ENCODE measurements around the gene FREM1. TPM values are rescaled to one million over a fixed set of nuclear protein-coding genes. Genes with fewer than 3 reads are reported as not detected.

FREM1 gene
- total RNA-seq, 2 donors from 2014 or later, result 2.2 to 2.4 TPM

DNA sequence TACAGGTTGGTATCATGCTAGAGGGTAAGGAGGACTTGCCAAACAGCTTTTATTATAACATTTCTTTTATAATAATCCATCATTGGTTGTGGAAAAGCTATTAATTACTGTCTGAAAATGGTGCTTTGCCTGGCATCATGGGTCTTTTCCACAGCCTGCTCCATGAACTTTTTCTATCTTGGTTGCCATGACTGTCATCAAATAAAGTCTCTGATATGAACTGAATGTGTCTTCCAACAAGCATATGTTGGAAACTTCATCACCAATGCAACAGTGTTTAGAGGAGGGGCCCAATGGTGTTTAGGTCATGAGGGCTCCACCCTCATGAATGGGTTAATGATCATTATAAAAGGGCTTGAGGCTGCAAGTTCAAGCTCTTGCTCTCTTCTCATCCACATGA is 81.0 kb downstream of the FREM1 start:
- Histone ChIP-seq H3K4me3 (no peak overlapping the region), H3K36me3 (no peaks in the 10 kb centered on the region), H3K27me3 (no peaks in the 10 kb centered on the region), H3K4me1 (no peaks in the 10 kb centered on the region), H3K27ac (no peak overlapping the region), H3K9me3 (no peaks in the 10 kb centered on the region)
- TF ChIP-seq, protein P1, sequence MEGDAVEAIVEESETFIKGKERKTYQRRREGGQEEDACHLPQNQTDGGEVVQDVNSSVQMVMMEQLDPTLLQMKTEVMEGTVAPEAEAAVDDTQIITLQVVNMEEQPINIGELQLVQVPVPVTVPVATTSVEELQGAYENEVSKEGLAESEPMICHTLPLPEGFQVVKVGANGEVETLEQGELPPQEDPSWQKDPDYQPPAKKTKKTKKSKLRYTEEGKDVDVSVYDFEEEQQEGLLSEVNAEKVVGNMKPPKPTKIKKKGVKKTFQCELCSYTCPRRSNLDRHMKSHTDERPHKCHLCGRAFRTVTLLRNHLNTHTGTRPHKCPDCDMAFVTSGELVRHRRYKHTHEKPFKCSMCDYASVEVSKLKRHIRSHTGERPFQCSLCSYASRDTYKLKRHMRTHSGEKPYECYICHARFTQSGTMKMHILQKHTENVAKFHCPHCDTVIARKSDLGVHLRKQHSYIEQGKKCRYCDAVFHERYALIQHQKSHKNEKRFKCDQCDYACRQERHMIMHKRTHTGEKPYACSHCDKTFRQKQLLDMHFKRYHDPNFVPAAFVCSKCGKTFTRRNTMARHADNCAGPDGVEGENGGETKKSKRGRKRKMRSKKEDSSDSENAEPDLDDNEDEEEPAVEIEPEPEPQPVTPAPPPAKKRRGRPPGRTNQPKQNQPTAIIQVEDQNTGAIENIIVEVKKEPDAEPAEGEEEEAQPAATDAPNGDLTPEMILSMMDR (IDR thresholded peaks at IDR 0.05), result no peak
- no peak for DNase-seq (ENCODE audit: low spot score)

DNA sequence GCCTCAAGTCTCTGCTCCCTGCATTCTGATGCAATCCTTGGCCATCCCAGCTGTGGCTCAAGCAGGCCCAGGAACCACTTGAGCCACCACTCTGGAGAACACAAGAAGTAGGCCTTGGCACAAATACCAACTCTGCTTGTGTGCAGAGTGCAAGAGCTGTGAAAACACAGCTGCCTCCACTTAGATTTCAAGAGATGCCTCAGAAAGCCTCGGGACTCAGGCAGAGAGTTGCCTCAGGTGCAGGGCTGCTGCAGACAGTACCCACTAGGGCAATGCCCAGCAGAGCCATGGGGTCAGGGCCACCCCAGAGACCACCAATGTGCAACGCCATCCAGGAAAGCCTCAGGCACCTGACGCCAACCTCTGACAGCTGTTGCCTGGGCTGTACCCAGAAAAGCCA is 82.4 kb downstream of the FREM1 start:
- H3K27me3 ChIP-seq, result no peaks in the 10 kb centered on the region
- H3K4me1 ChIP-seq, result no peaks in the 10 kb centered on the region
- TF ChIP-seq, protein P1 (IDR thresholded peaks at IDR 0.05), result no peak
- no peak overlapping the region for H3K4me3 ChIP-seq
- no peaks in the 10 kb centered on the region for H3K9me3 ChIP-seq
- no peak overlapping the region for H3K27ac ChIP-seq
- no peak for DNase-seq (ENCODE audit: low spot score)
- no peaks in the 10 kb centered on the region for H3K36me3 ChIP-seq

DNA sequence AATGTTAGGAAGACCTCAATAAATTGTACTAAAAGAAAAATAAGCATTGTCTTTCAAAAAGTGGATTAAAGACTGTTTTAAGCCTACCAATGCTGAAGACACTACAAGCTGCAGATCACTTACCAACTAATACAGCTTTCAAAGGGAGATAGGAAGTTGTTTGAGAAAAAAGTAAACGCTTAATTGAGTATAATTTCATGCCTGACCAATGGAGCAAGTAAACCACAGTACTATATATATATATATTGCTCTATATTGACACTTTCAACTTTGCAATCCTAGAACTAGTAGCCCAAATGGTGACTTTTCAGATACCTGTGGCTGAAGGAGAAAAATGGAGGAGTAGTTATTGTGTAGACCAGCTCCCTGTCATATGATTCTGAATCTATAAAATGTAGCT is 85.7 kb downstream of the FREM1 start:
- no peak for DNase-seq (ENCODE audit: low spot score)
- TF ChIP-seq, protein P1 (IDR thresholded peaks at IDR 0.05), result no peak
- Histone ChIP-seq H3K9me3 (no peaks in the 10 kb centered on the region), H3K27ac (no peak overlapping the region), H3K27me3 (no peaks in the 10 kb centered on the region), H3K4me3 (no peak overlapping the region), H3K4me1 (no peaks in the 10 kb centered on the region), H3K36me3 (no peaks in the 10 kb centered on the region)

DNA sequence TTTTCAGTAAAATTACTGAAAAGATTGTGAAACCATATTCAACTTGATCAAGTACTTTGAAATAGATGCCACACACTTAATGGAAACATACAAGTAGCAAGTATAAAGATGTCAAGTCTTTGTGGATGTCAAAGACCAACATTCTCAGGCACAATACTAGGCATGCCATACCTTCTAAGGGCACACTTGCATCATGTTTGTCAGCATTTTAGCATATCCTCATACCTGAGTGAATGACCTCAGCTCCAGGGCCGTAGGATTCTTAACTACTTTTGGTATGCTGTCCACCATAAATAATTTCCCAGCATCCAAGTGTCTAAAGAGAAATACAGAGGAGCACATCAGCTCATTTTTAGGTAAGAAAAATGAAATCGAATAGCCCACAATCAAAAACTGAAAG is 86.4 kb downstream of the FREM1 start:
- DNase-seq (ENCODE audit: low spot score), result no peak
- no peaks in the 10 kb centered on the region for H3K27me3 ChIP-seq
- H3K4me3 ChIP-seq, result no peak overlapping the region
- TF ChIP-seq, protein P1 (IDR thresholded peaks at IDR 0.05), result no peak
- H3K27ac ChIP-seq, result no peak overlapping the region
- no peaks in the 10 kb centered on the region for H3K9me3 ChIP-seq
- no peaks in the 10 kb centered on the region for H3K4me1 ChIP-seq
- no peaks in the 10 kb centered on the region for H3K36me3 ChIP-seq

DNA sequence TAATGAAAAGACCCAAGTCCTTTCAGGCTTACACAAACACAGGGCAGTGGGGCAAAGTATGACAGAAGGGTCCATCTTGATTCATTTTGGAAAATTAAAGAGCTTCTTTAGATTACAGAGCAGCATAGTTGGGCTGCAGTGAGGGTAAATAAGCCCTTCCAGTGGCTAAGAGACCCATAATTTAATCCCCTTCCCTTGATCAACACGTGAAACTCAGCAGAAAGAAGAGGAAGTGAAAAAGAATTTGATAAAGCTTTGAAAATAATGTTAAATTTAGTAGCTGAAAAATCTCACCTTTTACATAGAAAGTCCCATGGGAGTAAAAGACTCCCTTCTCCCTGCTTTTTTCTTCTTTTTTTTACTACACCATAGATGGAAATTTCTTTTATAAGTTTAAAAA is 87.6 kb downstream of the FREM1 start:
- TF ChIP-seq, protein P1 (IDR thresholded peaks at IDR 0.05), result no peak
- H3K36me3 ChIP-seq, result no peaks in the 10 kb centered on the region

DNA sequence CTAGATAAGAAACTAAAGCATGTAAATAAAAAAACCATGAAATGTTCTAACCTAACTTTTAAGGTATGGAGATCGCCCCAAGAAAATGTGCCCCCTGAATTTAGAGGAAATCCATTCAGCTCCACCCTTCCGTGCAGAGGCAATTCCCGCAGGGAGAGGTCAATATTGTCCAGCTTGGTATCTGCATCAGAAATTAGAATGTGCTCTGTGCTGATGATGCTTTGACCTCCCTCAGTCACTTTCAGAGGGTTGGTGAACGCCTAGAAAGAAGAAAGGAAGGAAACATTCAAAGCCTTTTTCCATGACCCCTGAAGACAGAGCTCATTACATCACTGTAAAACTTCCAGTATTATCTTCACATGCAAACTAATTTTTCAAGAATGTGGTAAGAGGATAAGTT is 91.0 kb downstream of the FREM1 start:
- TF ChIP-seq, protein P1 (IDR thresholded peaks at IDR 0.05), result no peak
- H3K27ac ChIP-seq, result no peak overlapping the region
- no peaks in the 10 kb centered on the region for H3K4me1 ChIP-seq
- no peaks in the 10 kb centered on the region for H3K27me3 ChIP-seq
- H3K4me3 ChIP-seq, result no peak overlapping the region
- DNase-seq (ENCODE audit: low spot score), result no peak
- no peaks in the 10 kb centered on the region for H3K9me3 ChIP-seq
- H3K36me3 ChIP-seq, result no peaks in the 10 kb centered on the region

More for the DNA sequence above, 87.6 kb downstream of the FREM1 start:
- Histone ChIP-seq H3K4me1 (no peaks in the 10 kb centered on the region), H3K27ac (no peak overlapping the region), H3K9me3 (no peaks in the 10 kb centered on the region), H3K27me3 (no peaks in the 10 kb centered on the region), H3K4me3 (no peak overlapping the region)
- no peak for DNase-seq (ENCODE audit: low spot score)
